K562 (cell line): ENCODE data around the gene PAX8. TPM values are rescaled to one million over a fixed set of nuclear protein-coding genes. Genes with fewer than 3 reads are reported as not detected.
A peak's percentile ranks its signal among the peaks of the same experiment; 100 is the strongest.

Source experiments
- ARID1B ChIP-seq: fragments of 450-650 bp; IDR thresholded peaks from 2 replicates; pipeline ENCODE4 v1.6.1; 2016; ENCODE audit warnings: antibody characterized with exemption, mild to moderate bottlenecking, inconsistent platforms
- ETV5 ChIP-seq: sonication (generic); formaldehyde crosslinking; IDR thresholded peaks from 2 replicates; pipeline ENCODE4 v1.4.0; 2020; ENCODE audit warnings: low read depth, mild to moderate bottlenecking, missing genetic modification reagents
- FOXM1 ChIP-seq, 2 experiments: fragments of 450-650 bp in 1 of 2; sonication (generic) in 1 of 2; formaldehyde crosslinking in 1 of 2; IDR thresholded peaks; 2 replicates each; pipeline versions ENCODE4 v1.6.1 to v1.9.0; 2017 to 2022; ENCODE audit warnings: low read depth in 2 of 2, mild to moderate bottlenecking in 2 of 2, missing genetic modification reagents in 1 of 2, moderate library complexity in 1 of 2
- GATAD2A ChIP-seq: fragments of 450-650 bp; IDR thresholded peaks from 2 replicates; pipeline ENCODE4 v1.6.1; 2017
- MCM3 ChIP-seq: fragments of 450-650 bp; IDR thresholded peaks from 2 replicates; pipeline ENCODE4 v1.6.1; 2016
- RBM39 ChIP-seq: fragments of 200-400 bp; formaldehyde crosslinking; optimal IDR thresholded peaks from 2 replicates; pipeline ENCODE3; 2018; ENCODE audit warnings: low read depth, low read length
- RFX7 ChIP-seq: fragments of 250-450 bp; sonication (Bioruptor Pico); IDR thresholded peaks from 2 replicates; pipeline ENCODE4 v1.5.1; 2021; ENCODE audit warnings: mild to moderate bottlenecking
- SAFB ChIP-seq: fragments of 200-400 bp; formaldehyde crosslinking; IDR thresholded peaks from 2 replicates; pipeline ENCODE4 v1.6.1; 2017; ENCODE audit warnings: low read depth, low read length, borderline replicate concordance
- SFPQ ChIP-seq: fragments of 200-400 bp; formaldehyde crosslinking; IDR thresholded peaks from 2 replicates; pipeline ENCODE4 v1.6.1; 2017; ENCODE audit warnings: mild to moderate bottlenecking, low read depth, low read length, moderate library complexity
- SMAD4 ChIP-seq: fragments of 250-450 bp; sonication (Bioruptor Pico); conservative IDR thresholded peaks from 2 replicates; pipeline ENCODE4 v1.8.0; 2021; ENCODE audit warnings: inconsistent platforms, mild to moderate bottlenecking, moderate library complexity
- ZNF212 ChIP-seq: fragments of 450-650 bp; formaldehyde crosslinking; IDR thresholded peaks from 2 replicates; pipeline ENCODE4 v1.4.0; 2020; ENCODE audit warnings: mild to moderate bottlenecking
- ZNF75A ChIP-seq: fragments of 450-650 bp; formaldehyde crosslinking; IDR thresholded peaks from 2 replicates; pipeline ENCODE4 v1.4.0; 2020; ENCODE audit warnings: mild to moderate bottlenecking
- polyA plus RNA-seq, 8 experiments: library from polyadenylated mRNA; depleted of rRNA in 4 of 8; stranded (reverse) in 5 of 8; unstranded in 3 of 8; fragments of >200 nt; fragmentation: Nextera tagmentation in 2 of 8; fragmentation: Illumina TruSeq in 1 of 8; extraction: Ambion mirVana in 2 of 8; extraction: Trizol in 1 of 8; gene quantifications; 2 replicates each; pipeline versions ENCODE4 v1.2.1 to v1.2.3, GENCODE V29; 2011 to 2014; ENCODE audit warnings: inconsistent platforms in 1 of 8, missing spikeins in 1 of 8
- total RNA-seq, 7 experiments: library from RNA; depleted of rRNA in 6 of 7; stranded (reverse); fragments of >200 nt in 6 of 7; fragmentation: Illumina TruSeq in 2 of 7; extraction: Trizol in 2 of 7; gene quantifications; 2 replicates each; pipeline versions ENCODE4 v1.2.1 to v1.2.3, GENCODE V29; 2011 to 2021; ENCODE audit warnings: low replicate concordance in 1 of 7
- TF ChIP-seq, protein P1 (sequence below): sonication (generic); formaldehyde crosslinking; IDR thresholded peaks from 2 replicates; pipeline ENCODE4 v1.8.1; 2022; ENCODE audit warnings: missing genetic modification reagents
- TF ChIP-seq, protein P2 (sequence below): sonication (generic); formaldehyde crosslinking; IDR thresholded peaks from 2 replicates; pipeline ENCODE4 v1.8.1; 2023; ENCODE audit warnings: mild to moderate bottlenecking, missing genetic modification reagents, moderate library complexity
- TF ChIP-seq, protein P3 (sequence below): fragments of 250-450 bp; sonication (Bioruptor Pico); IDR thresholded peaks from 2 replicates; pipeline ENCODE4 v1.4.0; 2020; ENCODE audit warnings: mild to moderate bottlenecking
- TF ChIP-seq, protein P4 (sequence below): fragments of 200-800 bp; sonication (Bioruptor generic); IDR thresholded peaks from 2 replicates; pipeline ENCODE4 v1.6.1; 2016; ENCODE audit warnings: missing genetic modification characterization, missing compliant biosample characterization

PAX8 gene
- total and polyA plus RNA-seq, 9 of the 15 experiments (the other 6 are each of a cell fraction or from before 2014, with no cell fraction given): 0.13 to 2.1 (median 0.51) TPM

GRCh38 chr2:113251118-113251517 is 27.6 kb downstream of the PAX8 start (continued):
- no peak for TF ChIP-seq RFX7 (CRISPR knock-in tag)
- TF ChIP-seq ARID1B: peak; percentile 73
- TF ChIP-seq SMAD4 (CRISPR knock-in tag): 0 out of 2 replicates have a peak, but pooled peaks have one; percentile 29
- no peak for TF ChIP-seq ZNF212
- 0 out of 2 replicates have a peak, but pooled peaks have one; percentile 50 for TF ChIP-seq ETV5 (CRISPR knock-in tag)
- no peak for TF ChIP-seq MCM3
- TF ChIP-seq ZNF75A (CRISPR knock-in tag): no peak
- TF ChIP-seq SFPQ: no peak
- no peak for TF ChIP-seq RBM39
- TF ChIP-seq FOXM1 (IDR thresholded peaks at IDR 0.05; ENCODE audit: low read depth): no peak
- TF ChIP-seq FOXM1 (CRISPR knock-in tag; IDR thresholded peaks at IDR 0.05; ENCODE audit: low read depth): no peak
- TF ChIP-seq, protein P1, sequence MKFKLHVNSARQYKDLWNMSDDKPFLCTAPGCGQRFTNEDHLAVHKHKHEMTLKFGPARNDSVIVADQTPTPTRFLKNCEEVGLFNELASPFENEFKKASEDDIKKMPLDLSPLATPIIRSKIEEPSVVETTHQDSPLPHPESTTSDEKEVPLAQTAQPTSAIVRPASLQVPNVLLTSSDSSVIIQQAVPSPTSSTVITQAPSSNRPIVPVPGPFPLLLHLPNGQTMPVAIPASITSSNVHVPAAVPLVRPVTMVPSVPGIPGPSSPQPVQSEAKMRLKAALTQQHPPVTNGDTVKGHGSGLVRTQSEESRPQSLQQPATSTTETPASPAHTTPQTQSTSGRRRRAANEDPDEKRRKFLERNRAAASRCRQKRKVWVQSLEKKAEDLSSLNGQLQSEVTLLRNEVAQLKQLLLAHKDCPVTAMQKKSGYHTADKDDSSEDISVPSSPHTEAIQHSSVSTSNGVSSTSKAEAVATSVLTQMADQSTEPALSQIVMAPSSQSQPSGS (CRISPR knock-in tag): no peak
- no peak for TF ChIP-seq SAFB
- TF ChIP-seq, protein P2, sequence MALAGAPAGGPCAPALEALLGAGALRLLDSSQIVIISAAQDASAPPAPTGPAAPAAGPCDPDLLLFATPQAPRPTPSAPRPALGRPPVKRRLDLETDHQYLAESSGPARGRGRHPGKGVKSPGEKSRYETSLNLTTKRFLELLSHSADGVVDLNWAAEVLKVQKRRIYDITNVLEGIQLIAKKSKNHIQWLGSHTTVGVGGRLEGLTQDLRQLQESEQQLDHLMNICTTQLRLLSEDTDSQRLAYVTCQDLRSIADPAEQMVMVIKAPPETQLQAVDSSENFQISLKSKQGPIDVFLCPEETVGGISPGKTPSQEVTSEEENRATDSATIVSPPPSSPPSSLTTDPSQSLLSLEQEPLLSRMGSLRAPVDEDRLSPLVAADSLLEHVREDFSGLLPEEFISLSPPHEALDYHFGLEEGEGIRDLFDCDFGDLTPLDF (CRISPR knock-in tag): no peak
- TF ChIP-seq GATAD2A: no peak
- TF ChIP-seq, protein P3, sequence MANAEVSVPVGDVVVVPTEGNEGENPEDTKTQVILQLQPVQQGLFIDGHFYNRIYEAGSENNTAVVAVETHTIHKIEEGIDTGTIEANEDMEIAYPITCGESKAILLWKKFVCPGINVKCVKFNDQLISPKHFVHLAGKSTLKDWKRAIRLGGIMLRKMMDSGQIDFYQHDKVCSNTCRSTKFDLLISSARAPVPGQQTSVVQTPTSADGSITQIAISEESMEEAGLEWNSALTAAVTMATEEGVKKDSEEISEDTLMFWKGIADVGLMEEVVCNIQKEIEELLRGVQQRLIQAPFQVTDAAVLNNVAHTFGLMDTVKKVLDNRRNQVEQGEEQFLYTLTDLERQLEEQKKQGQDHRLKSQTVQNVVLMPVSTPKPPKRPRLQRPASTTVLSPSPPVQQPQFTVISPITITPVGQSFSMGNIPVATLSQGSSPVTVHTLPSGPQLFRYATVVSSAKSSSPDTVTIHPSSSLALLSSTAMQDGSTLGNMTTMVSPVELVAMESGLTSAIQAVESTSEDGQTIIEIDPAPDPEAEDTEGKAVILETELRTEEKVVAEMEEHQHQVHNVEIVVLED (CRISPR knock-in tag): no peak
- TF ChIP-seq, protein P4, sequence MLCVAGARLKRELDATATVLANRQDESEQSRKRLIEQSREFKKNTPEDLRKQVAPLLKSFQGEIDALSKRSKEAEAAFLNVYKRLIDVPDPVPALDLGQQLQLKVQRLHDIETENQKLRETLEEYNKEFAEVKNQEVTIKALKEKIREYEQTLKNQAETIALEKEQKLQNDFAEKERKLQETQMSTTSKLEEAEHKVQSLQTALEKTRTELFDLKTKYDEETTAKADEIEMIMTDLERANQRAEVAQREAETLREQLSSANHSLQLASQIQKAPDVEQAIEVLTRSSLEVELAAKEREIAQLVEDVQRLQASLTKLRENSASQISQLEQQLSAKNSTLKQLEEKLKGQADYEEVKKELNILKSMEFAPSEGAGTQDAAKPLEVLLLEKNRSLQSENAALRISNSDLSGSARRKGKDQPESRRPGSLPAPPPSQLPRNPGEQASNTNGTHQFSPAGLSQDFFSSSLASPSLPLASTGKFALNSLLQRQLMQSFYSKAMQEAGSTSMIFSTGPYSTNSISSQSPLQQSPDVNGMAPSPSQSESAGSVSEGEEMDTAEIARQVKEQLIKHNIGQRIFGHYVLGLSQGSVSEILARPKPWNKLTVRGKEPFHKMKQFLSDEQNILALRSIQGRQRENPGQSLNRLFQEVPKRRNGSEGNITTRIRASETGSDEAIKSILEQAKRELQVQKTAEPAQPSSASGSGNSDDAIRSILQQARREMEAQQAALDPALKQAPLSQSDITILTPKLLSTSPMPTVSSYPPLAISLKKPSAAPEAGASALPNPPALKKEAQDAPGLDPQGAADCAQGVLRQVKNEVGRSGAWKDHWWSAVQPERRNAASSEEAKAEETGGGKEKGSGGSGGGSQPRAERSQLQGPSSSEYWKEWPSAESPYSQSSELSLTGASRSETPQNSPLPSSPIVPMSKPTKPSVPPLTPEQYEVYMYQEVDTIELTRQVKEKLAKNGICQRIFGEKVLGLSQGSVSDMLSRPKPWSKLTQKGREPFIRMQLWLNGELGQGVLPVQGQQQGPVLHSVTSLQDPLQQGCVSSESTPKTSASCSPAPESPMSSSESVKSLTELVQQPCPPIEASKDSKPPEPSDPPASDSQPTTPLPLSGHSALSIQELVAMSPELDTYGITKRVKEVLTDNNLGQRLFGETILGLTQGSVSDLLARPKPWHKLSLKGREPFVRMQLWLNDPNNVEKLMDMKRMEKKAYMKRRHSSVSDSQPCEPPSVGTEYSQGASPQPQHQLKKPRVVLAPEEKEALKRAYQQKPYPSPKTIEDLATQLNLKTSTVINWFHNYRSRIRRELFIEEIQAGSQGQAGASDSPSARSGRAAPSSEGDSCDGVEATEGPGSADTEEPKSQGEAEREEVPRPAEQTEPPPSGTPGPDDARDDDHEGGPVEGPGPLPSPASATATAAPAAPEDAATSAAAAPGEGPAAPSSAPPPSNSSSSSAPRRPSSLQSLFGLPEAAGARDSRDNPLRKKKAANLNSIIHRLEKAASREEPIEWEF: no peak
